Measurements from ENCODE around the gene SEPTIN2. TPM values are rescaled to one million over a fixed set of nuclear protein-coding genes. Genes with fewer than 3 reads are reported as not detected.

Gene SEPTIN2
- 100 to 1,000 TPM; 289 to 405 TPM for total RNA-seq

GRCh38 chr2:241315879-241316631, at the start of gene SEPTIN2:
SEPTIN2 (plus strand) TSS chr2:241315925; CDS start chr2:241324233, 8,308 bp downstream.
- Histone ChIP-seq H3K4me1 (ENCODE audit: control insufficient read depth in 1 of 2, low read depth in 2 of 2) (peaks cover 31 to 57% of the 10 kb centered on the region in 2 donors), H3K27ac (peak within 1 kb of the TSS; percentile 99), H3K36me3 (no peaks in the 10 kb centered on the region), H3K9me3 (no peaks in the 10 kb centered on the region), H3K27me3 (replicated peaks; ENCODE audit: insufficient read depth) (no peaks in the 10 kb centered on the region), H3K4me3 (peak within 1 kb of the TSS; percentile 80)
- ATAC-seq (ENCODE audit: insufficient number of reproducible peaks, low FRiP score, low read depth) (peak; percentile 19), DNase-seq (ENCODE audit: low spot score) (peak; percentile 39)
- TF ChIP-seq CTCF (IDR thresholded peaks at IDR 0.05), result no peak

- H3K4me1 ChIP-seq (ENCODE audit: control insufficient read depth in 1 of 2, low read depth in 2 of 2), result peaks cover 22 to 33% of the 10 kb centered on the region in 2 donors
- TF ChIP-seq CTCF (IDR thresholded peaks at IDR 0.05), result no peak
- H3K36me3 ChIP-seq, result peaks cover 43% of the 10 kb centered on the region
- no peaks in the 10 kb centered on the region for H3K27me3 ChIP-seq (replicated peaks; ENCODE audit: insufficient read depth)
- no peak overlapping the region for H3K27ac ChIP-seq
- no peak overlapping the region for H3K4me3 ChIP-seq
- no peak for ATAC-seq (ENCODE audit: insufficient number of reproducible peaks, low FRiP score, low read depth)
- no peaks in the 10 kb centered on the region for H3K9me3 ChIP-seq
- no peak for DNase-seq (ENCODE audit: low spot score)
These were observed 48.3 kb upstream of the SEPTIN2 start for GRCh38 chr2:241267249-241268067.

GRCh38 chr2:241268306-241268705, 47.4 kb upstream of the SEPTIN2 start:
- Histone ChIP-seq H3K27ac (no peak overlapping the region), H3K4me1 (ENCODE audit: control insufficient read depth in 1 of 2, low read depth in 2 of 2) (peaks cover 25 to 39% of the 10 kb centered on the region in 2 donors), H3K36me3 (peaks cover 34% of the 10 kb centered on the region), H3K4me3 (no peak overlapping the region), H3K27me3 (replicated peaks; ENCODE audit: insufficient read depth) (no peaks in the 10 kb centered on the region), H3K9me3 (no peaks in the 10 kb centered on the region)
- ATAC-seq (ENCODE audit: insufficient number of reproducible peaks, low FRiP score, low read depth), result no peak
- DNase-seq (ENCODE audit: low spot score), result no peak
- TF ChIP-seq CTCF (IDR thresholded peaks at IDR 0.05), result no peak

- Histone ChIP-seq H3K4me3 (no peak overlapping the region), H3K27me3 (replicated peaks; ENCODE audit: insufficient read depth) (no peaks in the 10 kb centered on the region), H3K36me3 (peaks cover 28% of the 10 kb centered on the region), H3K9me3 (no peaks in the 10 kb centered on the region), H3K4me1 (ENCODE audit: control insufficient read depth in 1 of 2, low read depth in 2 of 2) (peaks cover 26 to 42% of the 10 kb centered on the region in 2 donors), H3K27ac (no peak overlapping the region)
- no peak for TF ChIP-seq CTCF (IDR thresholded peaks at IDR 0.05)
- no peak for DNase-seq (ENCODE audit: low spot score)
- no peak for ATAC-seq (ENCODE audit: insufficient number of reproducible peaks, low FRiP score, low read depth)
These were observed 46.8 kb upstream of the SEPTIN2 start for GRCh38 chr2:241268716-241269445.
